ENCODE results near the gene CD276. TPM values are rescaled to one million over a fixed set of nuclear protein-coding genes. Genes with fewer than 3 reads are reported as not detected.
"Not testable (repeated sequence)": the region's sequence is repeated elsewhere in the genome, so short reads cannot be mapped to it uniquely, and the experiment has no call there.

Gene CD276
- total RNA-seq, 1 experiment from 2014 or later: 133 TPM

DNA sequence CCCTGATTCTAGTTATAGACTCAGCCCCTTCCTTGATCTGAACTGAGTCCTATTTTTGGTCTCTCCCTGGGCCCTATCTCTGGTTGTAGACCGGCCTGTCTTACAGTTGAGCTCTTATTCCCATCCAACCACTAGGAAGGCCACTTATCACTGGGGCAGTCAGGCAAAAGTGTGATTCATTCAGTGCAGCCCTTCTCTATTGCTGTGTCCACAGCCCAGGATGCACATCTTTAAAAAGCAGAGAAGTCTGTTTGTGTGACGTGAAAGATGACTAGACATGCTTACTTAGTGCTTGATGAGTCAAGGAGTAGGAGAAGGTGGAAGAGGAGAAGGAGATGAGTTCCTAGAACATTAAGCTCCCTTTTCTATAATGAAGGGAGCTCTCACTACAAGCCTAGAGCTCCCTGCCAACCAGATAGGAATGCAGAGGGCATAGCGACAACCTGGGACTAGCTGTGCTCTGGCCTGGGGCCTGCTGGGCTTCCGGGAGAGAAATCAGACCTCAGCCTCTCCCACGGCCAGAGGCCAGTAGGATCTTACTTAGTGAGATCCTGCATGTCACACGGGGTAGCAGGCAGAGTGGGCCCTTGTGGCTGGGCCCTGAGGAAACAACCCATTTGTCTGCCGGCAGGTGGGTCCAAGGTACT, 43.3 kb downstream of the CD276 start:
- Histone ChIP-seq H4K20me1 (ENCODE audit: control insufficient read depth, insufficient read depth, insufficient read length) (no peaks in the 10 kb centered on the region), H3K14ac (ENCODE audit: insufficient read depth, low read length) (no peak overlapping the region; the same call in 1 of the 2 replicates), H3K23me2 (ENCODE audit: insufficient read length, low read depth, low read length, poor library complexity, severe bottlenecking) (no peaks in the 10 kb centered on the region), H2AFZ (ENCODE audit: low read length) (no peak overlapping the region), H2BK5ac (ENCODE audit: insufficient read length, low read length) (no peak overlapping the region), H3K79me2 (ENCODE audit: insufficient read depth, low read length) (no peaks in the 10 kb centered on the region), H3K9me3 (ENCODE audit: control insufficient read depth, low read depth, low read length) (no peaks in the 10 kb centered on the region), H3K4me2 (ENCODE audit: insufficient read depth, insufficient read length, low read length) (no peak overlapping the region), H2BK120ac (ENCODE audit: low read depth, low read length, poor library complexity, severe bottlenecking) (no peak overlapping the region), H4K5ac (ENCODE audit: insufficient read length, low read depth, low read length) (no peak overlapping the region), H3K27ac (ENCODE audit: insufficient read length, low read depth, low read length) (no peak overlapping the region), H4K8ac (replicated peaks; ENCODE audit: insufficient read length, low read depth, low read length) (no peak overlapping the region), H3K56ac (ENCODE audit: insufficient read length, low read depth, low read length) (no peak overlapping the region), H3K79me1 (ENCODE audit: insufficient read depth, low read depth, low read length, poor library complexity, severe bottlenecking) (no peaks in the 10 kb centered on the region), H3K27me3 (ENCODE audit: insufficient read depth, low read length) (no peaks in the 10 kb centered on the region), H3K18ac (ENCODE audit: insufficient read length, low read depth, low read length) (no peak overlapping the region), H2BK15ac (ENCODE audit: low read depth, low read length) (no peak overlapping the region), H3K23ac (ENCODE audit: insufficient read length, low read depth, low read length) (no peak overlapping the region), H3K4me1 (ENCODE audit: insufficient read depth, low read length) (no peaks in the 10 kb centered on the region), H3K9ac (ENCODE audit: extremely low read depth, insufficient read length, low read length) (no peak overlapping the region), H2BK20ac (ENCODE audit: low read depth, low read length, poor library complexity, severe bottlenecking) (no peak overlapping the region), H2BK12ac (ENCODE audit: insufficient read length, low read depth, low read length) (no peak overlapping the region), H3K4ac (ENCODE audit: low read depth, low read length) (no peak overlapping the region), H4K91ac (ENCODE audit: insufficient read length, low read depth, low read length) (no peak overlapping the region), H2AK5ac (ENCODE audit: insufficient read length, low read length) (no peak overlapping the region), H3T11ph (ENCODE audit: low read length) (no peak overlapping the region)
- WGBS (ENCODE audit: extremely low coverage, insufficient read length, low lambda C conversion rate): no CpG with 5 or more reads among the region's 7 CpGs
- Mint-ChIP-seq H3K4me1 (peaks cover 0 to 3% of the 10 kb centered on the region in 2 experiments; a peak in 1 of 4 replicates), H3K9me3 (peaks cover 4 to 5% of the 10 kb centered on the region in 2 experiments; a peak in 3 of 5 replicates), H3K4me3 (no peak overlapping the region), H3K27ac (no peak overlapping the region), H3K36me3 (ENCODE audit: insufficient read depth in 1 of 3, low read depth in 3 of 3) (peaks cover 0 to 5% (median 4%) of the 10 kb centered on the region in 3 experiments; a peak in 2 of 7 replicates), H3K27me3 (ENCODE audit: low read depth) (no peaks in the 10 kb centered on the region; the same call in none of the 2 replicates)
- DNase-seq: no peak
- TF ChIP-seq, protein P1, sequence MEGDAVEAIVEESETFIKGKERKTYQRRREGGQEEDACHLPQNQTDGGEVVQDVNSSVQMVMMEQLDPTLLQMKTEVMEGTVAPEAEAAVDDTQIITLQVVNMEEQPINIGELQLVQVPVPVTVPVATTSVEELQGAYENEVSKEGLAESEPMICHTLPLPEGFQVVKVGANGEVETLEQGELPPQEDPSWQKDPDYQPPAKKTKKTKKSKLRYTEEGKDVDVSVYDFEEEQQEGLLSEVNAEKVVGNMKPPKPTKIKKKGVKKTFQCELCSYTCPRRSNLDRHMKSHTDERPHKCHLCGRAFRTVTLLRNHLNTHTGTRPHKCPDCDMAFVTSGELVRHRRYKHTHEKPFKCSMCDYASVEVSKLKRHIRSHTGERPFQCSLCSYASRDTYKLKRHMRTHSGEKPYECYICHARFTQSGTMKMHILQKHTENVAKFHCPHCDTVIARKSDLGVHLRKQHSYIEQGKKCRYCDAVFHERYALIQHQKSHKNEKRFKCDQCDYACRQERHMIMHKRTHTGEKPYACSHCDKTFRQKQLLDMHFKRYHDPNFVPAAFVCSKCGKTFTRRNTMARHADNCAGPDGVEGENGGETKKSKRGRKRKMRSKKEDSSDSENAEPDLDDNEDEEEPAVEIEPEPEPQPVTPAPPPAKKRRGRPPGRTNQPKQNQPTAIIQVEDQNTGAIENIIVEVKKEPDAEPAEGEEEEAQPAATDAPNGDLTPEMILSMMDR (conservative IDR thresholded peaks at IDR 0.05): no peak

DNA sequence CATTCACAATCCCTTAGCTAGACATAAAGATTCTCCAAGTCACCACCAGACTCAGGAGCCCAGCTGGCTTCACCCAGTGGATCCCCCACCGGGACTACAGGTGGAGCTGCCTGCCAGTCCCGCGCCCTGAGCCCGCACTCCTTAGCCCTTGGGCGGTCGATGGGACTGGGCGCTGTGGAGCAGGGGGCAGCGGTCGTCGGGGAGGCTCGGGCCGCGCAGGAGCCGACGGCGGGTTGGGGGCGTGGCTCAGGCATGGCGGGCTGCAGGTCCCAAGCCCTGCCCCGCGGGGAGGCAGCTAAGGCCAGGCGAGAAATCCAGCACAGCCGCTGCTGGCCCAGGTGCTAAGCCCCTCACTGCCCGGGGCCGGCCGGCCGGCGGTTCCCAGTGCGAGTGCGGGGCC, 47.9 kb downstream of the CD276 start:
- H2BK20ac ChIP-seq (ENCODE audit: low read depth, low read length, poor library complexity, severe bottlenecking); H3K27ac Mint-ChIP-seq; H4K8ac ChIP-seq (replicated peaks; ENCODE audit: insufficient read length, low read depth, low read length); H3K27ac ChIP-seq (ENCODE audit: insufficient read length, low read depth, low read length); H3K14ac ChIP-seq (ENCODE audit: insufficient read depth, low read length); H3K9ac ChIP-seq (ENCODE audit: extremely low read depth, insufficient read length, low read length); H3K4me1 Mint-ChIP-seq; H3K18ac ChIP-seq (ENCODE audit: insufficient read length, low read depth, low read length); H3K23me2 ChIP-seq (ENCODE audit: insufficient read length, low read depth, low read length, poor library complexity, severe bottlenecking); H2AFZ ChIP-seq (ENCODE audit: low read length); H4K5ac ChIP-seq (ENCODE audit: insufficient read length, low read depth, low read length); H2BK120ac ChIP-seq (ENCODE audit: low read depth, low read length, poor library complexity, severe bottlenecking); H3T11ph ChIP-seq (ENCODE audit: low read length); H3K23ac ChIP-seq (ENCODE audit: insufficient read length, low read depth, low read length); H3K79me1 ChIP-seq (ENCODE audit: insufficient read depth, low read depth, low read length, poor library complexity, severe bottlenecking); H3K9me3 Mint-ChIP-seq; H3K79me2 ChIP-seq (ENCODE audit: insufficient read depth, low read length); H3K4ac ChIP-seq (ENCODE audit: low read depth, low read length); H4K20me1 ChIP-seq (ENCODE audit: control insufficient read depth, insufficient read depth, insufficient read length); H2AK5ac ChIP-seq (ENCODE audit: insufficient read length, low read length); H3K9me3 ChIP-seq (ENCODE audit: control insufficient read depth, low read depth, low read length); H3K4me1 ChIP-seq (ENCODE audit: insufficient read depth, low read length); H2BK5ac ChIP-seq (ENCODE audit: insufficient read length, low read length); H3K27me3 ChIP-seq (ENCODE audit: insufficient read depth, low read length); H3K4me3 Mint-ChIP-seq; H3K56ac ChIP-seq (ENCODE audit: insufficient read length, low read depth, low read length); H3K27me3 Mint-ChIP-seq (ENCODE audit: low read depth); H2BK12ac ChIP-seq (ENCODE audit: insufficient read length, low read depth, low read length); H3K36me3 Mint-ChIP-seq (ENCODE audit: insufficient read depth in 1 of 3, low read depth in 3 of 3); H4K91ac ChIP-seq (ENCODE audit: insufficient read length, low read depth, low read length); H3K4me2 ChIP-seq (ENCODE audit: insufficient read depth, insufficient read length, low read length); H2BK15ac ChIP-seq (ENCODE audit: low read depth, low read length): not testable (repeated sequence)
- WGBS (ENCODE audit: extremely low coverage, insufficient read length, low lambda C conversion rate): no CpG with 5 or more reads among the region's 29 CpGs
- DNase-seq: peak; percentile 44
